ENCODE data around the gene SOS2.
"Not testable (repeated sequence)": the region's sequence is repeated elsewhere in the genome, so short reads cannot be mapped to it uniquely, and the experiment has no call there.

The SOS2 gene

DNA sequence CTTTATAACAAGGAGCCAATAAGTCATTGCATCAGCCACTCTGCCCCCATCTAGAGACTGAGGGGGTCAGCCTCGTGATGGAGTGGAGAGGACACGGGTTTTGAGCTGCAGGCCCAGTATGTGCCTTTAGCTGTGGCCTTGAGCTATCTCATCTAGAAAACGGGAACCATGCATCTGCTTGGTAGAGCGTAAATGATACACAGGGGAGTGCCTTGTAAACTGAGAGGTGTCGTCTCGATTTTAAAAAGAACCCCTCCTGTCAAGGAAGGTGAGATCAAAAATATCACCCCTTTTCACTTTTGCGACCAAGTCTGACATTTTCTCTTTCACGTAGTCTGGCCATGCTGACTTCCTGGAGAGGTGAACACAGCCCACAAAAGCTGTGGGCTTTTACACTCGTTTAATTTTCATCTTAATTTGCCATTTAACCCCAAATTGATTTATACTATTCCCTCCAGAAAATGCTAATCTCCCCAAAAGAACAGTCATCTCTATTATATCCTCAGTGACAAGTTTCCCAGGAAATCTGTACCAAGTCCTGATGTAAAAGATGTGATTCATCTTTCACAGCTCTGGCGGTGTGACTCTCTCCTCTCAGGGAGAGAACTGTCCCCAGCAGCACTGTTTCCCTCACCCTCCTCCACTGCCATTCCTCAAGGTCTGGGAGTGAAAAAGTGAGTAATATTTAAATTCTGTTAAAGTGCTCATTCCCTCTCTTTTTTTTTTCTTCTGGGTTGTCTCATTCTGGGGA, 145.6 kb downstream of the SOS2 start:
- peak; percentile 59 for DNase-seq (ENCODE audit: low spot score)

DNA sequence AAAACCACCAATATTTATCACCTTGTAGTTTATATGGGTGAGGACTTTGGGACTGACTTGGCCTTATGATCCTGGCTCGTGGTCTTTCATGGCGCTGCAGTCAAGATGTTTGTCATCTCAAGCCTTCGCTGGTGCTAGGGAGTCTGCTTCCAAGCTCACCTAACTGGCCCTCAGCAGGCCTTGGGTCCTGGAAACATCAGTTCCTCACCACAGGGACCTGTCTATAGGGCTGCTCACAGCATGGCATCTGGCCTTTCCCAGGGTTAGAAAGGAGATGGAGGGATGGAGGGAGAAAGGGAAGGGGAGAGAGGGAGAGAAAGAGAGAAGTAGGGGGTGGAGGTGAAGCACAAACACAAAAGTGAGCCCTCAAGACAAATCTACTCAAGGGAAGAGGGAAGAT, 146.7 kb downstream of the SOS2 start:
- no peak for DNase-seq (ENCODE audit: low spot score)

DNA sequence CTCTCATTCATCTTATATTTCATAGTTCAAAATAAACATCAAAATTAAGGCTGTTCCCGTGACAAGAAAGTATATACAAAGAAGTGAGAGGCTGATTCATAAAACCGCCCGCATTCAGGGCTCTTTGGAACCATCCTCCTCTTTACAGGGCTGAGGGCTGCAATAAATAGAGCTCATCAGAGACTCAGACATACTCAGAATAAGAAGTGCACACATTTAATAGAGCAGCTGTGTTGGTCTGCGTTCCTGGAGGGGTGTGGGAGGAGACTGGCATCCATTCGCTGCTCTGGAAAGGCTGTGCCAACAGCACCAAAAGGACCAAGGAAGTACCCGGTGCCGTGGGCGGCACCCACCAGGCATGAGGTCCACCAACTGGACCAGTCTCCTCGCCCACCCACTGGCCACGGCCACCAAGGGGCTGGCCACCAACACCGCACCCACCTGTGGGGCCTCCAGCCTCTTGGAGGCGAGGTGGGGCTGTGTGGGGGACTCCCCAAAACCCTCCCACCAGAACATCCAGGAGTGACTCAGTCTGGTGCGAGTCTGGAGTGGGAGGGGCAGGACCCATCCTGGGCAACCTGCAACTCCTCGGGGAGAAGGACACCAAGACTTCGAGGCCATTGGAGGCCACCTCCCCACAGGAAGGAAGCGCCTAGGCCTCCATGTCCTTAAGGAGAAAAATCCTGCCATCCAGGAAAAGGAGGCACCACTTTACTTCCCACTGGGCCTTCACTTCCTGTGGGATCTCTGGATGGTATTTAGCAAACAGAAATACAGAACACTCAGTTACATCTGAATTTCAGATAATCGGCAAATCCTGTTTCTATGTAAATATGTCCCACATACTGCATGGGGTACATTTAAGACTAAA, 147.7 kb downstream of the SOS2 start:
- peak; percentile 80 for DNase-seq (ENCODE audit: low spot score)

DNA sequence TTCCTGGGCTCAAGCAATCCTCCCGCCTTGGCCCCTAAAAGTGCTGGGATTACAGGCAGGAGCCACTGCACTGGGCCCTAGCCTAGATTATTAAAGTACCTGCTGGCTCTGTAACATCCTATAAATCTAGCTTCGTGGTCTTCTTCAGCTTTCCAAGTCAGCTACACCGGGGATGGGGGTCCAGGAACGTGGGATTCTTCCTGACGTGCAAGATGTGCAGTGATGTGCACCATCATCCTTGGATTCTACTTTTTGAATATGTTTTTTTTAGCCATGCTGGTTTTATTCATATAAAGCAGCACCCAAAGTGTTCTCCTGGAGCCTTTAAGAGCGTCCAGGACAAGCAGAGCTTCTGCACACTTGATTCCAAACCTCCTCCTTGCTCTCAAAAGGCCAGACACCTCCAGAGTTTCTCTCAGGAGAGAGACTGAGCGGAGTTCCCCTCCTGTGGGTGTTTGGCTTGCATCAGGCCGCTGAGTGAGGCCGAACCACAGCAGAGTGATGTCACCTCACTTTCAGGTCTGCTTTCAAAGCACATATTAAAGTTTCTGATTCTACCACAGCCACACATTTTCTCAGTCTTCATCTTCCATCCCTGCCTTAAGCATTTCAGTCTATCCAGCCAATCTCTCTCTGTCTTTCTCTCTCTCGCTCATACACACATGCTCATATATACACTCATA, 148.5 kb downstream of the SOS2 start:
- peak; percentile 95 for DNase-seq (ENCODE audit: low spot score)

DNA sequence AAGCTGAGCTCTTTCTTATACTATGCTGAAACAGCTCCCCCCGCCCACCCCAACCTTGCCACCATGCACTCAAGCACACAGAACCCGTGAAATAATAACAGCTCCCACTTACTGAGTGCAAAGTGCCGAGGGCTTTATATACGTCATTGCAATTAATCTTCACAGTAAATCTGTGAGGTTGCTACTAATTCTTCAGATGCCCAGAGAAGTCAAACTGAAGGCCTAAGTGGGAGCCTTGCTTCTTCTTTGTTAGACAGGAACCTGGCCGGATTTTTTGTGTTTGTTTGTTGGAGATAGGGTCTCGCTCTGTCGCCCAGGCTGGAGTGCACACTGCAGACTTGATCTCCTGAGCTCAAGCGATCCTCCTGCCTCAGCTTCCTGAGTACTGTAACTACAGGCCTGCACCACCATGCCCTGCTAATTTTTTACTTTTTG, 149.1 kb downstream of the SOS2 start:
- DNase-seq (ENCODE audit: low spot score): no peak

DNA sequence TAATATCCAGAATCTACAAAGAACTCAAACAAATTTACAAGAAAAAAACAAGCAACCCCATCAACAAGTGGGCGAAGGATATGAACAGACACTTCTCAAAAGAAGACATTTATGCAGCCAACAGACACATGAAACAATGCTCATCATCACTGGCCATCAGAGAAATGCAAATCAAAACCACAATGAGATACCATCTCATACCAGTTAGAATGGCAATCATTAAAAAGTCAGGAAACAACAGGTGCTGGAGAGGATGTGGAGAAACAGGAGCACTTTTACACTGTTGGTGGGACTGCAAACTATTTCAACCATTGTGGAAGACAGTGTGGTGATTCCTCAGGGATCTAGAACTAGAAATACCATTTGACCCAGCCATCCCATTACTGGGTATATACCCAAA, 152.3 kb downstream of the SOS2 start:
- DNase-seq (ENCODE audit: low spot score): not testable (repeated sequence)

DNA sequence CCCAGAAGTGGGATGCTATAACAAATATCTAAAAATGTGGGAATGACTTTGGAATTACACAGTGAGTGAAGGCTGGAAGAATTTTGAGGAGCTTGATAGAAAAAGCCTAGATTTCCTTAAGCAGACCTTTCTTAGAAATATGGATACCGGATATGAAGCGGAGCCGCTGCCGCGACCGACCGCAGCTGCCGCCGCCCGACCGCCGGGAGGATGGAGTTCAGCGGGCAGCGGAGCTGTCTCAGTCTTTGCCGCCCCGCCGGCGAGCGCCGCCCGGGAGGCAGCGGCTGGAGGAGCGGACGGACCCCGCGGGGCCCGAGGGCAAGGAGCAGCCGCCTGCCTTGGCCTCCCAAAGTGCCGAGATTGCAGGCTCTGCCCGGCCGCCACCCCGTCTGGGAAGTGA, 157.7 kb downstream of the SOS2 start:
- DNase-seq (ENCODE audit: low spot score): not testable (repeated sequence)

DNA sequence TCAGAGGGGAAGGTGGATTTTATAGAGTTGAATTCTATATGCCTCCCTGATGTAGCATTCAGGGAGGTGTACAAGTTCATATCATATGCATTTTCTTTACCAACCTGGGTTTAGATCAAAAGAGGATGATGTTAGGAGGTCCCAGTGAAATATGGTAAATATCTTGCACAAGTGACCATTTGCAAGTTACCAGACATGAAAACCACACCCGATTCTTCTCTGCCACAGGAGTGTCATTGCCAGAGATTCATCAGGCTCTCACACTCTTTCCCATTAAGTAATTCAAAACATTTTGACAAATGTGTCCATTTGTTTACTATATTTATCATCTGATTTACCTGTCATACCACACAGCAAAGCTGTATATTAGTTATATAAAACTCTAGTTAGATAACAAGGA, 159.0 kb downstream of the SOS2 start:
- no peak for DNase-seq (ENCODE audit: low spot score)

DNA sequence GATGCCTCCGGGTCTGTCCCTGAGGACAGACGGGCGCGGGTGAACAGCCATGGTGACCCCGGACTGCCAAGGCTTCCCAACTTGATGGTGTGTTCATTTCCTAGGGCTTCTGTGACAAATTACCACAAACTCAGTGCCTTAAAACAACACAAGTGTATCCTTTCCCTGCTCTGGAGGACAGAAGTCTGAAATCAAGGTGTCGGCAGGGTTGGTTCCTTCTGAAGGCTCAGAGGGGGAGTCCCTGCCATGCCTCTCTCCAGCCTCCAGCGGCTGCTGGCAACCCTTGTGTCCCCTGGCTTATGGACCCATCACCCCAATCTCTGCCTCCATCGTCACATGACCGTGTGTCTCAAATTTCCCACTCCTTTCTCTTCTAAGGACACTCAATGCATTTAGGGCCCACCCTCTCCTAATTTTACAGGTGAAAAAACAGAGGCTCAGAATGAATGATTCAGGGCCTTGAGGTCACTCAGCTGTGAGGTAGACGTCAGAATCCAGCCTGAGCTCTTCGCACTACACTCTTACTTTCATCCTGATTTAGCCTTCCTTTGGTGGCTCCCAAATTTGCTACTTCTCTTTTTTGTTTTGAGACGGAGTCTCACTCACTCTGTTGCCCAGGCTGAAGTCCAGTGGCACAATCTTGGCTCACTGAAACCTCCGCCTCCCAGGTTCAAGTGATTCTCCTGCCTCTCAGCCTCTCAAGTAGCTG, 160.4 kb downstream of the SOS2 start:
- no peak for DNase-seq (ENCODE audit: low spot score)

DNA sequence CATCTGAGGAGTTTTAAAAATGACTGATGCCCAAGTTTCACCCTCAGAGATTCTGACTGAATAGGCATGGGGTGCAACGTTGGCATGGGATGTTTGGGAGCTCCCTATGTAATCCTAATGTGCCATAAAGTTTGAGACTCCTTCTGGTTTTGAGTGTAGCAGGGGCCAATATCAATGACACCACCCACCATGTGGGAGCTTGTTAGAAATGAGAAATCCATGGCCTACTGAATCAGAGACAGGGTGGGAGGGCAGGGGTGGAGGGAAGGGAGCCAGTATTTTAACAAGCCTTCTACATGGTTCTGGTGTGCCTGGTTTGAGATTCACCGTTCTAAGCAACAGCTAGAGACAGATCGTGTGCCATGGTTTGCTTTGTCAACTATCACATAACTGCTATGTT, 161.1 kb downstream of the SOS2 start:
- DNase-seq (ENCODE audit: low spot score): no peak

DNA sequence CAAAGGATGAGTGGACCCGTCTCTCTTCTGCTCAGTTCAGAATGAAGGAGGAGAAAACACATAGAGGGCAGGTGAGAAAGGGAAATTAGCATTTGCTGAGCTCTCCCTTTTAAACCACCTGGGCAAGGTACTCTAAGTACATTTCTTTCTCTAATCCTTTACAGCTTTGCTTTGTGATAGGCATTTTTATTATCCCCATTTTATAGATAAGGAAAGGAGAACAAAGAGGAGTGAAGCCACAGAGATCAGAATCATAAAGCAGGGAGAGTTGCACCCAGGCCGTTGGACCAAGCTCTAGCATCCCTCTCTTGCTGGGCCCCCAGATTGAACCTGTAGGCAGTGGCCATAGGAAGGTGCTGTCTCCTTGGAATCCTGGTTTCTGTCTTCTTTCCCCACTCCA, 162.1 kb downstream of the SOS2 start:
- DNase-seq (ENCODE audit: low spot score): no peak

DNA sequence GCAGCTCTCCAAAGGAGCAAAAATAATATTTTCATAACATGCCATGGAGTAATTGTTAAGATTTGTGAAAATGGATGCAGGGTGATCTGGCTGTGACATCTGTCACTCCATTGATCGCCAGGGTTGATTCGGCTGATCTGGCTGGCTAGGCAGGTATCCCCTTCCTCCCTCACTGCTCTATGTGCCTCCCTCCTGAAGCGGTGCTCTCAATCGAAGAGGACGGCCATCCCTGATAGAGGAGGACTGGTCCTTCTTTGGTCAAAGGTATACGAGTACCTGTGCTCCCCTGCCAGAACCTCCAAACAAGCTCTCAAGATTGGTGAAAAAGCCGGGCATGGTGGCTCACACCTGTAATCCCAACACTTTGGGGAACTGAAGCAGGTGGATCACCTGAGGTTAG, 162.9 kb downstream of the SOS2 start:
- no peak for DNase-seq (ENCODE audit: low spot score)

DNA sequence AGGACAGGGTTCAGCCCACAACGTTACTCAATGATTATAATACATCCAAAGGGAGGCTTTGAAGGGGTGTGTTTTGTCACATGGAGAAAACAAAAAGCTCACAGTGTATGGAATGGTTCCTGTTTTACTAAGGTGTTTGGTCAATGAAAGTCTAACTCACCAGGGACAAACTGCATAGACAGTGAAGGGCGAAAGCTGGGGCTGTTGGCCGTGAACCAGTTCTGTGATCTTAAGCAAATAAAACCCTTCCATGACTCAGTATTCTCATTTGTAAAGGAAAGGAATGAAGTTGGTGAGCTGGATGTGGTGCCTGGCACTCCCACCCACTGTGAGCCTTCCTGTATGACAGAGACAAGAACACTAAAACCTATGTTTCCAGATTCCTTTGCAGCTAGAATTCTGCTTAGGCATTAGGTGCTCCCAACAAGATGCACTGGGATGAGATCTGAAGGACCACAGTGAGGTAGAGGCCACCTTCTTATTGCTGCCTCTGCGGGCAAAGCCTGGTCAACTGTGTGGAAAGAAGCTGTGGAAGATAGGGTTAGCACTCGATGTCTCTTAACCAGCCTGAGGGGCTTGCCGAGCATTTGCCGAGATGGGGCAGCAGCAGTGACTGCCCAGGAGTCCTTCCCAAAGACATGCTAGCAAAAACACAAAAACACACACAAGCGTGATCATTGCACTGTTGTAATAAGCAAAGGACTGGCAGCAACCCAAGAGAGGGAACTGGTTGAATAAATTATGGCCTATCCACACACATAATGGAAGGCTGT, 163.5 kb downstream of the SOS2 start:
- no peak for DNase-seq (ENCODE audit: low spot score)
